Body of pancreas (tissue), 4 donors: ENCODE results near the gene MYLK3.

Experiments
- CTCF ChIP-seq, 7 experiments: fragments of 450-650 bp in 4 of 7; fragments of 200-600 bp in 3 of 7; sonication (generic) in 3 of 7; IDR thresholded peaks; one replicate each; pipeline ENCODE4 v1.5.1; 2016 to 2019; ENCODE audit warnings: antibody characterized with exemption in 7 of 7
- POLR2A ChIP-seq, 3 donors: fragments of 450-650 bp; IDR thresholded peaks; one replicate each; pipeline ENCODE4 v1.6.1; 2016; ENCODE audit warnings: antibody characterized with exemption in 3 of 3, mild to moderate bottlenecking in 2 of 3

GRCh38 chr16:46662123-46662522 lies 86.0 kb downstream of the MYLK3 start:
- TF ChIP-seq CTCF (IDR thresholded peaks at IDR 0.05) (no peak), POLR2A (IDR thresholded peaks at IDR 0.05) (no peak)
